ENCODE results near the gene CAMK2D. TPM values are rescaled to one million over a fixed set of nuclear protein-coding genes. Genes with fewer than 3 reads are reported as not detected.

Gene CAMK2D
- total and polyA plus RNA-seq, 12 donors = 55.6 to 286 (median 221) TPM

DNA sequence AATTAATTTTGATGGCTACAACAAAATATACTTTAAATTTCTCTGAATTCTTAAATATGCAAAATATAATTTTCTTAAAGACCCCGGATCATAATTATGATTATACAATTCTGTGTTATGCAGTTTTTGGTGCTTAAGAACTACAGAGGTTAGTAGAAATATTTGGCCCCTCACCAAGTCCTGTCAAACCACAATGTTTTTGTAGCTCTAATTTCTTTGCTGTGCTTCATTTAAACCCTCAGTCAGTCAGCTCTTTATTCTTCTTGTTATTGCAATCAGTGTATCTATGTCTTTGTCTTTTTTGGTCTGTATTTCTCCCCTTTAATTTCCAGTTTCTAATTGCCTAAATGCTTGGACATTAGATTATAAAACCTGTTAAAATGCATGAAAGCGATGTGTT lies 186.1 kb downstream of the CAMK2D start:
- ATAC-seq (peak in 1 of 8 donors; percentile 43), DNase-seq (no peak)
- intact Hi-C loops (cut with DNase I) = no loop called here
- Histone ChIP-seq H3K36me3 (no peaks in the 10 kb centered on the region), H3K27me3 (no peaks in the 10 kb centered on the region), H3K4me1 (peaks cover 0 to 59% (median 33%) of the 10 kb centered on the region in 9 donors), H3K27ac (peak overlapping the region in 9 of 10 donors; percentile 12 to 79 (median 67)), H3K9me3 (peaks cover 0 to 7% (median 0%) of the 10 kb centered on the region in 11 donors), H3K4me3 (no peak overlapping the region)
- TF ChIP-seq, protein P1, sequence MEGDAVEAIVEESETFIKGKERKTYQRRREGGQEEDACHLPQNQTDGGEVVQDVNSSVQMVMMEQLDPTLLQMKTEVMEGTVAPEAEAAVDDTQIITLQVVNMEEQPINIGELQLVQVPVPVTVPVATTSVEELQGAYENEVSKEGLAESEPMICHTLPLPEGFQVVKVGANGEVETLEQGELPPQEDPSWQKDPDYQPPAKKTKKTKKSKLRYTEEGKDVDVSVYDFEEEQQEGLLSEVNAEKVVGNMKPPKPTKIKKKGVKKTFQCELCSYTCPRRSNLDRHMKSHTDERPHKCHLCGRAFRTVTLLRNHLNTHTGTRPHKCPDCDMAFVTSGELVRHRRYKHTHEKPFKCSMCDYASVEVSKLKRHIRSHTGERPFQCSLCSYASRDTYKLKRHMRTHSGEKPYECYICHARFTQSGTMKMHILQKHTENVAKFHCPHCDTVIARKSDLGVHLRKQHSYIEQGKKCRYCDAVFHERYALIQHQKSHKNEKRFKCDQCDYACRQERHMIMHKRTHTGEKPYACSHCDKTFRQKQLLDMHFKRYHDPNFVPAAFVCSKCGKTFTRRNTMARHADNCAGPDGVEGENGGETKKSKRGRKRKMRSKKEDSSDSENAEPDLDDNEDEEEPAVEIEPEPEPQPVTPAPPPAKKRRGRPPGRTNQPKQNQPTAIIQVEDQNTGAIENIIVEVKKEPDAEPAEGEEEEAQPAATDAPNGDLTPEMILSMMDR (IDR thresholded peaks at IDR 0.05) = no peak
- WGBS, 2 donors = 69 to 76% methylated on average over 2 of the region's 2 CpGs

DNA sequence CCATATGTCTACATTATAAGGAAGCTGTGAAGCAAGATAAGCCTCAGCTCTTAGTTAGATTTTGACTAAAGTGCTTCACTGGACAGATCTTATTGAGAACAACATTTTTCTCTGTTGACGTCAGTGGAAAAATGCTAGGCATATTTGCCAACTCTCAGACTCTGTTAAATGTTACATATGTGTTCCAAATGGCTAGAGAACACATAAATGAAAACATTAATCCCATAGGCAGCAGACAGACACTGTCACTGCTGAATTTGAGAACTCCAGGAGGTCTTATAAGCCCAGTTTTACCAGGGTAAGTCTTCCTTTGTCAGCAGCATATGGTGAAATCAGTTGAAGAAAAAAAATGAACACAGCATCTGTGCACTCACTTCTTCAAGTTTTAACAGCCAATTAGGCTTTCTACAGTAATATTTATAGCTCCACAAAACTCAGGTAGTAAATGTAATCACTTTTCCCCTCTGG lies 186.9 kb downstream of the CAMK2D start:
- intact Hi-C loops (cut with DNase I) = no loop called here
- Histone ChIP-seq H3K4me1 (peaks cover 0 to 52% (median 26%) of the 10 kb centered on the region in 9 donors), H3K4me3 (no peak overlapping the region), H3K9me3 (peaks cover 0 to 7% (median 0%) of the 10 kb centered on the region in 11 donors), H3K27me3 (no peaks in the 10 kb centered on the region), H3K36me3 (no peaks in the 10 kb centered on the region), H3K27ac (peak overlapping the region; percentile 12 to 79 (median 65))
- ATAC-seq (peak in 6 of 8 donors; percentile 33 to 52 (median 44)), DNase-seq (no peak)
- WGBS, 2 donors = 11 to 29% methylated on average over 1 of the region's 1 CpG
- TF ChIP-seq, protein P1 (IDR thresholded peaks at IDR 0.05) = no peak

DNA sequence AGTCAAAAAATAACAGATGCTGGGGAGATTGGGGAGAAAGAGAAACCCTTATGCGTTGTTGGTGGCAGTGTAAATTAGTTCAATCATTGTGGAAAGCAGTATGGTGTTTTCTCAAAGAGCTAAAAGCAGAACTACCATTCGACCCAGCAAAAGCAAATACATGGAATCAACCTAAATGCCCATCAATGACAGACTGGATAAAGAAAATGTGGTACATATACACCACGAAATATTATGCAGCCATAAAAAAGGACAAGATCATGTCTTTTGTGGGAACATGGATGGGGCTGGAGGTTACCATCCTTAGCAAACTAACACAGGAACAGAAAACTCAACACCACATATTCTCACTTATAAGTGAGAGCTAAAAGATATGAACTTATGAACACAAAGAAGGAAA lies 188.9 kb downstream of the CAMK2D start:
- Histone ChIP-seq H3K4me3 (no peak overlapping the region), H3K36me3 (no peaks in the 10 kb centered on the region), H3K9me3 (peaks cover 0 to 7% (median 0%) of the 10 kb centered on the region in 11 donors), H3K4me1 (peaks cover 0 to 39% (median 26%) of the 10 kb centered on the region in 9 donors), H3K27ac (no peak overlapping the region), H3K27me3 (no peaks in the 10 kb centered on the region)
- ATAC-seq = no peak
- intact Hi-C loops (cut with DNase I) = no loop called here
- TF ChIP-seq, protein P1 (IDR thresholded peaks at IDR 0.05) = no peak
- WGBS, 2 donors = 96 to 100% methylated on average over 3 of the region's 3 CpGs
- DNase-seq = no peak

DNA sequence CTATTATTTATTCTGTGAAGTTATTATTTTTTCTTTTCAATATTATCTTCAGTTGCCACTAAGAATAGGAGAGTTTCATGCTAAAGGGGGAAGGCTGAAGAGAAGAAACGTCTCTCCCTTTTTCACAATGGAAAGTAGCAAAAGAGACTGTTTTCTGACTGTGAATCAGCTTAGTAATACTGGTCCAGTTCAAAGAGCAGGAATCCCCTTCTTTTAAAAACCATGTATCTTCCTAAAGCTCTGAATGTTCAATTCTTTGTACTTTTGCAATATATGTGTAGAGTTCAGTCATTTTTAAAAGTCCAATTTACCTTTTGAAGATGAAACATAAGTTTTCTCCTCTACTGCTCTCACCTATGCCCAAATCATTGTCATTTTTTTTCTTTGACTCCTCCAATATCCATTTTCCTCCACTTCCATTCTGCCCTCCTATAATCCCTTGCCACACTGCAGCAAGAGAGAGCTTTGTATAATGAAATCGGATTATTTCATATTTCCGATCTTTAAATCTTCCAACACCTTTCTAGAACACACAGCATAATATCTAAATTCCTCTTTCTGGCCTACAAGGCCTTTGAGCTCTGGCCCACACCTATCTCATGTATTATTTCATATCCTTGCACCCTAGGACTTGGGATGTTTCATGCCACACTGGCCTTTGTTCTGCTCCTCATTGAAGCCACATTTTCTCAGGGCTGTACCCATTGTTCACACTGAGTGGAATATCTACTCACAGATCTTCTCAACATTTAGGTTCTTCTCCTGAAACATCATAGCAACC lies 195.3 kb downstream of the CAMK2D start:
- Histone ChIP-seq H3K4me1 (peaks cover 0 to 33% (median 17%) of the 10 kb centered on the region in 9 donors), H3K4me3 (no peak overlapping the region), H3K27me3 (no peaks in the 10 kb centered on the region), H3K27ac (peak overlapping the region in 1 of 10 donors; percentile 14), H3K9me3 (no peaks in the 10 kb centered on the region), H3K36me3 (no peaks in the 10 kb centered on the region)
- intact Hi-C loops (cut with DNase I) = no loop called here
- TF ChIP-seq, protein P1 (IDR thresholded peaks at IDR 0.05) = no peak
- DNase-seq = no peak
- ATAC-seq = no peak
- 89 to 91% methylated on average over 3 of the region's 3 CpGs for WGBS, 2 donors

Data from heart right ventricle (tissue), 16 donors.